RWPE1 (cell line): ENCODE results near the gene CACNA1A.
"Not testable (repeated sequence)": the region's sequence is repeated elsewhere in the genome, so short reads cannot be mapped to it uniquely, and the experiment has no call there.

ENCODE experiments used
- CTCF ChIA-PET: fragments of 350-600 bp; sonication (Branson Sonifier 250); formaldehyde crosslinking; extraction: SDS; loops from one replicate; lab custom pipeline; 2021; lab: Yijun Ruan, JAX
- POLR2A ChIA-PET: fragments of 400-600 bp; formaldehyde crosslinking; extraction: SDS; loops from one replicate; lab custom pipeline; 2020; ENCODE audit warnings: antibody characterized with exemption; ENCODE audit not compliant: low non-redundant PET; lab: Yijun Ruan, JAX
- DNase-seq: peaks from one replicate; pipeline ENCODE4 v3.0.0; 2012; ENCODE audit warnings: low spot score
- H3K27ac ChIP-seq: fragments of 450-650 bp; 2 replicates; pipeline ENCODE4 v1.5.1; 2017
- TF ChIP-seq, protein P1 (sequence below): fragments of 450-650 bp; conservative IDR thresholded peaks from 2 replicates; pipeline ENCODE4 v1.5.1; 2017; ENCODE audit warnings: low read depth, mild to moderate bottlenecking

Gene CACNA1A

DNA sequence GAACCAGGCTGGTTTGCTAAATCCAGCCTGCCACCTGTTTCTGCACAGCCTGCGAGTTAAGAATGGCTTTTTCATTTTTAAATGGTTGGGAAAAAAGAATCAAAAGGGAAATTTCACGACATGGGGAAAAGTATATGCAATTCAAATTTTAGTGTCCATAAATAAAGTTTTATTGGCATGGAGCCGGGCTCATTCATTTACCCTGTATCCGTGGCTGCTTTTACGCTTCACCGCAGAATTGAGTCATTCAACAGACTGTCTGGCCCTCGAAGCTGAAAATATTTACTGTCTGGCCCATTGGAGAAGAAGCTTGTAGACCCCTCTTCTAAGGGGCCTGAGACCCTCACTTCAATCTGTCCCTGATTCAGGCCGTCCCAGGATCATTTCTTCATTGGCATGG is 329.9 kb downstream of the CACNA1A start:
- H3K27ac ChIP-seq, result peak overlapping the region; percentile 13; the same call in 1 of the 2 replicates
- DNase-seq, result no peak
- ChIA-PET CTCF (interaction anchor here (0.6 to 0.7 kb wide), 4 partner anchors 8 to 1522 kb away, joined by 3 read pairs; no protein-coding TSS in a partner anchor), POLR2A (no interaction called here)
- TF ChIP-seq, protein P1, sequence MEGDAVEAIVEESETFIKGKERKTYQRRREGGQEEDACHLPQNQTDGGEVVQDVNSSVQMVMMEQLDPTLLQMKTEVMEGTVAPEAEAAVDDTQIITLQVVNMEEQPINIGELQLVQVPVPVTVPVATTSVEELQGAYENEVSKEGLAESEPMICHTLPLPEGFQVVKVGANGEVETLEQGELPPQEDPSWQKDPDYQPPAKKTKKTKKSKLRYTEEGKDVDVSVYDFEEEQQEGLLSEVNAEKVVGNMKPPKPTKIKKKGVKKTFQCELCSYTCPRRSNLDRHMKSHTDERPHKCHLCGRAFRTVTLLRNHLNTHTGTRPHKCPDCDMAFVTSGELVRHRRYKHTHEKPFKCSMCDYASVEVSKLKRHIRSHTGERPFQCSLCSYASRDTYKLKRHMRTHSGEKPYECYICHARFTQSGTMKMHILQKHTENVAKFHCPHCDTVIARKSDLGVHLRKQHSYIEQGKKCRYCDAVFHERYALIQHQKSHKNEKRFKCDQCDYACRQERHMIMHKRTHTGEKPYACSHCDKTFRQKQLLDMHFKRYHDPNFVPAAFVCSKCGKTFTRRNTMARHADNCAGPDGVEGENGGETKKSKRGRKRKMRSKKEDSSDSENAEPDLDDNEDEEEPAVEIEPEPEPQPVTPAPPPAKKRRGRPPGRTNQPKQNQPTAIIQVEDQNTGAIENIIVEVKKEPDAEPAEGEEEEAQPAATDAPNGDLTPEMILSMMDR, result no peak

DNA sequence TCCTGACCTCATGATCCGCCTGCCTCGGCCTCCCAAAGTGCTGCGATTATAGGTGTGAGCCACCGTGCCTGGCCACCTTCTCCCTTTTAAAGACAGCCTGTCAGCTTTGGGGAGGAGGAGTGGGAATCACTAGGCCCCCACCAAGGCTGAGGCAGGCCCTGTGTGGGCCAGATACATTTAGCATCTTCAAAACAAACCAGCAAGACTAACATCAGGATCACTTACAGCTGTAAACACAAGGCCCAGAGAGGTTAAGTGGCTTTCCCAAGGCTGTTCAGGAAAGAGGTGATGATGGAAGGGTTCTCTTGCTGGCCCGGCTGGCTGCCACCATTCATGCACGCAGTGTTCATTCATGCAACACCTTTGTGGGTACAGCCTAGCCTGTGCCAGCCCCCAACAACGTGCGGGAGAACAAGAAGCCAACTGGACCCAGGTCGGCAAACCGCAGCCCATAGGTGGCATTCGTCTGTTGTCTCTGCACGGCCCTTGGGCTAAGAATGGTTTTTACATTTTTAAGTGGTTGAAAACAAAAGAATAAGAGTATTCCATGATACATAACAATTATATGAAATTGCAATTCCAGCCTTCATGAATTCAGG is 333.0 kb downstream of the CACNA1A start:
- TF ChIP-seq, protein P1, result no peak
- no peak for DNase-seq
- CTCF ChIA-PET, result no interaction called here
- POLR2A ChIA-PET, result no interaction called here
- peak overlapping the region; percentile 100 for H3K27ac ChIP-seq

DNA sequence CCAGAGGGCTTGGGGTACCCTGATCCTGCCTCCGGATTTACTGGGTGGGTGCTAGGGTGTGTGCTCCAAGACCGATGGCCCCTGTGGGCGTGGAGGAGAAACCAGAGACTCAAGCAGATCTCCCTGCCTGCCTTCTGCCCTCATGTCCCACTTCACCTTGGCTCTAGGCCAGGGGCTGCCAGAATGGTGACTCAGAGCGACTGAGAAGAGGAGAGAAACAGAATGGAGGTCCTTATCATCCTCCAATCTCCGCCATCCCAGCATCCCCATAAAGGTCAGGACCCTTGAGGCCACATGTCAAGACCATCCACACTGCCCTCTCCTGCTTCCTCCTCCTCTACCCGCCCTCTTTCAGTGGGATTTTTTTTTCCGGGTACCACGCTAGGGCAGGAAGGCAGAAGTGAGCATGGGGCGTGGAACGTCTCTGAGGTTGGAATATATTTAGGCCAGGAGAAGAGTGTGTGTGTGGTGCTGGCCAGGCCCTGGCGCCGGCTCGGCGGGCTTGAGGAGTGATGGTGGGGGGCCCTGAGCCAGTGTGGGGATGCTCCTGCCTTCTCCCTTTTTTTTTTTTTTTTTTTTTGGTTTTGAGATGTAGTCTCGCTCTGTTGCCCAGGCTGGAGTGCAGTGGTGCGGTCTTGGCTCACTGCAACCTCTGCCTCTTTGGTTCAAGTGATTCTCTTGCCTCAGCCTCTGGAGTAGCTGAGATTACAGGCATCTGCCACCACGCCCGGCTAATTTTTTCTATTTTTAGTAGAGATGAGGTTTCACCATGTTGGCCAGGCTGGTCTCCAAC is 333.7 kb downstream of the CACNA1A start:
- H3K27ac ChIP-seq, result peak overlapping the region; percentile 100
- TF ChIP-seq, protein P1, result no peak
- ChIA-PET POLR2A (no interaction called here), CTCF (no interaction called here)
- DNase-seq, result peak; percentile 82

DNA sequence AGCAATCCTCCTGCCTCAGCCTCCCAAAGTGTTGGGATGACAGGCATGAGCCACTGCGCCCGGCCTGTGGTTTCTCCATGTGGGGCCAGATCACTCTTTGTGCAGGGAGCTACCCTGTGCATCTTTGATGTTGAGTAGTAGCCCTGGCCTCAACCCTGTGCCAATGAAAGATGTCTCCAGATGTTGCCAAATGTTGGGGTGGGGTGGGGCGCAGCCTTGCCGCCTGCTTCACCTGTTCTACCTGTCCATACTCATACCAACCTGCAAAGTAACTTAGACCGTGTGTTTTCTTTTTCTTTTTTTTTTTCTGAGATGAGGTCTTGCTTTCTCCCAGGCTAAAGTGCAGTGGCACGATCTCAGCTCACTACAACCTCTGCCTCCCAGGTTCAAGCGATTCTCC is 335.1 kb downstream of the CACNA1A start:
- CTCF ChIA-PET, result no interaction called here
- H3K27ac ChIP-seq, result peak overlapping the region; percentile 100
- DNase-seq, result no peak
- POLR2A ChIA-PET, result interaction anchor here (0.6 to 0.7 kb wide), 2 partner anchors 14 to 52 kb away, joined by 3 to 4 read pairs; no protein-coding TSS in a partner anchor
- TF ChIP-seq, protein P1, result no peak

DNA sequence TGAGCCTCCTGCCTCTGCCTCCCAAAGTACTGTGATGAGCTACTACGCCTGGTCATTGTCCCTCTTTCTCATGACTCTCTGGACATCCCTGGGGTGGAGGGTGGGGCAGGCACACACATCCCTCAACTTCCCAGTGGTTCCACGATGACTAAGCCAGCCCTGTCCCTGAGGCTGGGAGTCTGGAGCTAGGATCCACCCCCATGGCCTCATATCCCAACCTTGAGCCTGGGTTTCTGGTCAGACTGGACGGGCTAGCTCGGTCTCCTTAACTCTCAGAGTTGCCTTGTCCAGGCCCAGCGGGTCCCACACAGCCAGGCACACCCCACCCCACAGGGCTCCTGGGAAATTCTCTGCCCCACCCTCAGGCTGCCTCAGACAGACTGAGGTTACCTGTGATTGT is 336.5 kb downstream of the CACNA1A start:
- TF ChIP-seq, protein P1, result no peak
- CTCF ChIA-PET, result interaction anchor here (0.6 kb wide), 1 partner anchor 13 kb away, joined by 3 read pairs; no protein-coding TSS in a partner anchor
- POLR2A ChIA-PET, result interaction anchor here (0.5 to 1.0 kb wide), 4 partner anchors 14 to 1266 kb away, joined by 3 to 5 read pairs (median 4); no protein-coding TSS in a partner anchor
- DNase-seq, result peak; percentile 95
- H3K27ac ChIP-seq, result peak overlapping the region; percentile 100

DNA sequence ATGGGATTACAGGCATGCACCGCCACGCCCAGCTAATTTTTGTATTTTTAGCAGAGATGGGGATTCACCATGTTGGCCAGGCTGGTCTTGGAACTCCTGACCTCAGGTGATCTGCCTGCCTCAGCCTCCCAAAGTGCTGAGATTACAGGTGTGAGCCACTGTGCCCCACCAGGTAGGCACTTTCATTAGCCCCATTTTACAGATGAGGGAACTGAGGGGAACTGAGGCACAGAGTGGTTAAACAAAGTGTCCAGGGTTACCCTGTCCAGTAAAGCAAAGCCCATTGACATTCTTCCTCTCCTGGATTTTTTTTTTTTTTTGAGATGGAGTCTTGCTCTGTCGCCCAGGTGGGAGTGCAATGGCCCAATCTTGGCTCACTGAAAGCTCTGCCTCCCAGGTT is 340.1 kb downstream of the CACNA1A start:
- H3K27ac ChIP-seq, result peak overlapping the region; percentile 100
- POLR2A ChIA-PET, DNase-seq: not testable (repeated sequence)
- CTCF ChIA-PET, result interaction anchor here (0.5 to 0.8 kb wide), 2 partner anchors 27 to 506 kb away, joined by 3 read pairs; no protein-coding TSS in a partner anchor
